HepG2 (cell line): ENCODE data around the gene RAB17. TPM values are rescaled to one million over a fixed set of nuclear protein-coding genes. Genes with fewer than 3 reads are reported as not detected.

Source experiments
- BRD4 ChIP-seq: sonication (generic); formaldehyde crosslinking; IDR thresholded peaks from 2 replicates; pipeline ENCODE4 v1.4.0; 2020; ENCODE audit warnings: missing genetic modification reagents
- CHD4 ChIP-seq: fragments of 200-600 bp; sonication (generic); IDR thresholded peaks from 2 replicates; pipeline ENCODE4 v1.7.0; 2017; ENCODE audit warnings: mild to moderate bottlenecking, low read length, borderline replicate concordance
- EP300 ChIP-seq, 3 experiments: sonication (generic) in 1 of 3; formaldehyde crosslinking in 1 of 3; IDR thresholded peaks; 2 replicates each; pipeline versions ENCODE4 v1.5.1 to v1.6.1; 2011 to 2020; ENCODE audit warnings: low read depth in 2 of 3, low read length in 2 of 3, borderline replicate concordance in 1 of 3, improper control_type of control experiment in 1 of 3, mild to moderate bottlenecking in 1 of 3, missing genetic modification reagents in 1 of 3, moderate library complexity in 1 of 3
- FOSL1 ChIP-seq: sonication (generic); formaldehyde crosslinking; IDR thresholded peaks from 2 replicates; pipeline ENCODE4 v1.9.0; 2021; ENCODE audit warnings: missing genetic modification reagents, borderline replicate concordance
- HNRNPK ChIP-seq: fragments of 200-400 bp; formaldehyde crosslinking; IDR thresholded peaks from 2 replicates; pipeline ENCODE4 v1.6.1; 2018; ENCODE audit warnings: low read length, low read depth, moderate library complexity, mild to moderate bottlenecking; ENCODE audit not compliant: poor library complexity, severe bottlenecking
- HOXD1 ChIP-seq: sonication (generic); formaldehyde crosslinking; IDR thresholded peaks from 2 replicates; pipeline ENCODE4 v1.5.0; 2020; ENCODE audit warnings: missing genetic modification reagents
- JDP2 ChIP-seq: sonication (generic); formaldehyde crosslinking; IDR thresholded peaks from 2 replicates; pipeline ENCODE4 v1.8.1; 2022; ENCODE audit warnings: missing genetic modification reagents, borderline replicate concordance
- MATR3 ChIP-seq: sonication (generic); formaldehyde crosslinking; IDR thresholded peaks from 2 replicates; pipeline ENCODE4 v1.4.0; 2020; ENCODE audit warnings: missing genetic modification reagents
- PLRG1 ChIP-seq: fragments of 450-650 bp; conservative IDR thresholded peaks from 2 replicates; pipeline ENCODE4 v1.6.1; 2016
- SRSF4 ChIP-seq: fragments of 200-400 bp; formaldehyde crosslinking; IDR thresholded peaks from one replicate; pipeline ENCODE4 v1.6.1; 2018; ENCODE audit warnings: mild to moderate bottlenecking, low read depth, low read length, moderate library complexity; ENCODE audit not compliant: poor library complexity, severe bottlenecking
- TFE3 ChIP-seq: IDR thresholded peaks from 2 replicates; pipeline ENCODE4 v1.6.1; 2016
- UBTF ChIP-seq: sonication (generic); formaldehyde crosslinking; IDR thresholded peaks from 2 replicates; pipeline ENCODE4 v1.4.0; 2020; ENCODE audit warnings: mild to moderate bottlenecking, missing genetic modification reagents
- ZFX ChIP-seq: sonication (generic); formaldehyde crosslinking; IDR thresholded peaks from 2 replicates; pipeline ENCODE4 v1.4.0; 2020; ENCODE audit warnings: mild to moderate bottlenecking, low read depth, missing genetic modification reagents, moderate library complexity
- ZNF275 ChIP-seq: sonication (generic); formaldehyde crosslinking; IDR thresholded peaks from 2 replicates; pipeline ENCODE4 v1.8.0; 2022; ENCODE audit warnings: missing genetic modification reagents, mild to moderate bottlenecking, inconsistent platforms, borderline replicate concordance
- ZNF367 ChIP-seq: sonication (generic); formaldehyde crosslinking; IDR thresholded peaks from 2 replicates; pipeline ENCODE4 v1.4.0; 2020; ENCODE audit warnings: missing genetic modification reagents, borderline replicate concordance
- ZNF607 ChIP-seq: sonication (generic); formaldehyde crosslinking; IDR thresholded peaks from 2 replicates; pipeline ENCODE4 v1.5.1; 2020; ENCODE audit warnings: missing genetic modification reagents, mild to moderate bottlenecking, borderline replicate concordance
- ZNF629 ChIP-seq: sonication (generic); formaldehyde crosslinking; conservative IDR thresholded peaks from 2 replicates; pipeline ENCODE4 v1.5.0; 2020; ENCODE audit warnings: missing genetic modification reagents
- ZNF878 ChIP-seq: sonication (generic); formaldehyde crosslinking; IDR thresholded peaks from 2 replicates; pipeline ENCODE4 v1.8.1; 2023; ENCODE audit warnings: mild to moderate bottlenecking, missing genetic modification reagents, moderate library complexity
- ZNF883 ChIP-seq: sonication (generic); formaldehyde crosslinking; IDR thresholded peaks from 2 replicates; pipeline ENCODE4 v1.5.1; 2020; ENCODE audit warnings: mild to moderate bottlenecking, missing genetic modification reagents; ENCODE audit errors: not compliant biosample characterization
- polyA plus RNA-seq, 8 experiments: library from polyadenylated mRNA; depleted of rRNA in 3 of 8; stranded (reverse) in 7 of 8; unstranded in 1 of 8; fragments of >200 nt; fragmentation: Illumina TruSeq in 4 of 8; extraction: Trizol in 4 of 8; gene quantifications; 2 replicates each; pipeline versions ENCODE4 v1.2.1 to v1.2.3, GENCODE V29; 2011 to 2016; ENCODE audit warnings: low read depth in 4 of 8, missing spikeins in 1 of 8, mixed read lengths in 1 of 8; ENCODE audit not compliant: insufficient read depth in 1 of 8
- total RNA-seq, 5 experiments: library from RNA; depleted of rRNA; stranded (reverse); fragments of >200 nt; fragmentation: Illumina TruSeq; extraction: Trizol; gene quantifications; 2 replicates each; pipeline ENCODE4 v1.2.3, GENCODE V29; 2016; ENCODE audit warnings: low read depth in 1 of 5
- TF ChIP-seq, protein P1 (sequence below): sonication (generic); formaldehyde crosslinking; IDR thresholded peaks from 2 replicates; pipeline ENCODE4 v1.8.1; 2023; ENCODE audit warnings: mild to moderate bottlenecking, missing genetic modification reagents
- TF ChIP-seq, protein P2 (sequence below): sonication (generic); formaldehyde crosslinking; IDR thresholded peaks from 2 replicates; pipeline ENCODE4 v1.8.1; 2023; ENCODE audit warnings: missing genetic modification reagents, inconsistent platforms, borderline replicate concordance

Gene RAB17
- total and polyA plus RNA-seq, 2 of the 13 experiments (the other 11 are each of a cell fraction or from before 2014, with no cell fraction given): 68.0 to 124 TPM

DNA sequence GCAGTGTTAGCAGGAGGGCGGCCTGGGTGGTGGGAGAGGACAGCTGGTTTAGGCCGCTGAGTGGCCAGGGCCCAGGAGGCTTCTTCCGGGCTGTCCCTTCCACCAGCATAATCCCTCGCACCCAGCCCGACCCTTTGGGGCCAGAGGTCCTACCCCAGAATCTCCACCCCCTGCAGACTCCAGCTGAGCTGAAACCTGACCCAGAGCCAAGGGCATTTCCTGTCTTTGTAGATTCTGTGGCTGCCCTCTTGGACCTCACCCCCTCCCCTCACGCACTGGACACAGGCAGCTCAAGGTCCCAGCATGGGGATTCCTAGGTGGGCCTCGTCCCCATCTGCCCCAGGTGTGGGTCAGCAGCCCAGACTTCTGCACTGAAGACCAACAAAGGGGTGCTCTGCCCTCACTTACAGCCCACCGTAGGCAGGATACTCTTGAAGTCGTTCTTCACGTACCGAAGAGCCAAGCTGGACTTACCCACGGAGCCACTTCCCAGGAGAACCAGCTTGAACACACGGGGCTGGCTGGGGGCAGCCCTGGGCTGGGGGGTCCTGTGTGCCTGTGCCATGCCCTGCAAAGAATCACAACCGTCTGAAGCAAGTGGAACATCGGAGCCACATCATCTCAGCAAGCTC is 4.8 kb downstream of the RAB17 start (continued):
- TF ChIP-seq UBTF (CRISPR knock-in tag) (peak; percentile 81), ZNF607 (CRISPR knock-in tag) (no peak; the same call in 1 of the 2 replicates), PLRG1 (no peak), ZNF367 (CRISPR knock-in tag) (no peak), HOXD1 (peak; percentile 94), CHD4 (0 out of 2 replicates have a peak, but pooled peaks have one; percentile 42), ZNF275 (CRISPR knock-in tag) (peak; percentile 94; the same call in 1 of the 2 replicates), BRD4 (CRISPR knock-in tag) (peak; percentile 82), ZFX (CRISPR knock-in tag) (peak; percentile 68), ZNF629 (CRISPR knock-in tag) (peak; percentile 60), FOSL1 (CRISPR knock-in tag) (no peak), EP300 (IDR thresholded peaks at IDR 0.05; ENCODE audit: low read depth in 2 of 2, low read length in 2 of 2) (peak in 1 of 2 experiments; percentile 94; a peak in 2 of 4 replicates), EP300 (CRISPR knock-in tag; IDR thresholded peaks at IDR 0.05; ENCODE audit: borderline replicate concordance) (peak; percentile 73; the same call in 1 of the 2 replicates), ZNF883 (peak; percentile 81), JDP2 (CRISPR knock-in tag) (no peak), SRSF4 (no peak), MATR3 (no peak), TFE3 (peak; percentile 84), ZNF878 (CRISPR knock-in tag) (no peak), HNRNPK (no peak)
- TF ChIP-seq, protein P1, sequence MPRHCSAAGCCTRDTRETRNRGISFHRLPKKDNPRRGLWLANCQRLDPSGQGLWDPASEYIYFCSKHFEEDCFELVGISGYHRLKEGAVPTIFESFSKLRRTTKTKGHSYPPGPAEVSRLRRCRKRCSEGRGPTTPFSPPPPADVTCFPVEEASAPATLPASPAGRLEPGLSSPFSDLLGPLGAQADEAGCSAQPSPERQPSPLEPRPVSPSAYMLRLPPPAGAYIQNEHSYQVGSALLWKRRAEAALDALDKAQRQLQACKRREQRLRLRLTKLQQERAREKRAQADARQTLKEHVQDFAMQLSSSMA: peak; percentile 68; the same call in 1 of the 2 replicates
- TF ChIP-seq, protein P2, sequence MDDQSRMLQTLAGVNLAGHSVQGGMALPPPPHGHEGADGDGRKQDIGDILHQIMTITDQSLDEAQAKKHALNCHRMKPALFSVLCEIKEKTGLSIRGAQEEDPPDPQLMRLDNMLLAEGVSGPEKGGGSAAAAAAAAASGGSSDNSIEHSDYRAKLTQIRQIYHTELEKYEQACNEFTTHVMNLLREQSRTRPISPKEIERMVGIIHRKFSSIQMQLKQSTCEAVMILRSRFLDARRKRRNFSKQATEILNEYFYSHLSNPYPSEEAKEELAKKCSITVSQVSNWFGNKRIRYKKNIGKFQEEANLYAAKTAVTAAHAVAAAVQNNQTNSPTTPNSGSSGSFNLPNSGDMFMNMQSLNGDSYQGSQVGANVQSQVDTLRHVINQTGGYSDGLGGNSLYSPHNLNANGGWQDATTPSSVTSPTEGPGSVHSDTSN (CRISPR knock-in tag): no peak
